ENCODE measurements around the gene COX7A2L.

DNA sequence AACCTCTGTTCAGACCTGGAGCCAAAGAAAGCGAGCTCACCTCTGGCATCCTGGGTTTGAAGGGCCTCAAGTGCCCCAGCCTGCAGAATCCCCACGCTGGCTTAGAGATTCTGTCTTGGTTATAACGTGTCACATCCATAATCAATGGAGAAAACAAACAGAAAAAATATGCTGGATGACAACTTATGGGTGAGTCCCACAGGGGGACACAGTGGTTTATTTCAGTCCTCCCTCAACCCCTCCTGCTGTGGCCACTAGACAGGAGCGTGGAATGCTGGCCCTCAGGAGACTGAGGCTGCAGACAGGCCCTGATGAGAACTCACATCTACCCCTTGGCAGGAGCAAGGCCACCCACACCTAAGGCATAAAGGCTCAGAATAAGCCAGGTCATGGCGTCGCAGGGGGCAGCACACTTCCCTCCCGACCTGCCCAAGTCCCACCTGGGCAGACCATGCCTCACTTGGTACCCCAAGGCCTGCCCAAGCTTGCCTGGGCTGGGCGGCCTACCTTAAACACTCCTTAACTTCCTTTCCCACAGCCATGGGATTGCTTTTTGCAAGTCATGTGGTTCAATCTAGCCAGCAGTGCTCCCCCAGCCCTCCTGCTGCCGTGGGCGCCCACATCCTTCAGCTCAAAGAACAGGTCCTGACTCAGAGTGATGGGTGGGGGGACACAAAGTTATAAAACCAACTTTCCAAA, 19.9 kb downstream of the COX7A2L start:
- TF ChIP-seq, protein P1, sequence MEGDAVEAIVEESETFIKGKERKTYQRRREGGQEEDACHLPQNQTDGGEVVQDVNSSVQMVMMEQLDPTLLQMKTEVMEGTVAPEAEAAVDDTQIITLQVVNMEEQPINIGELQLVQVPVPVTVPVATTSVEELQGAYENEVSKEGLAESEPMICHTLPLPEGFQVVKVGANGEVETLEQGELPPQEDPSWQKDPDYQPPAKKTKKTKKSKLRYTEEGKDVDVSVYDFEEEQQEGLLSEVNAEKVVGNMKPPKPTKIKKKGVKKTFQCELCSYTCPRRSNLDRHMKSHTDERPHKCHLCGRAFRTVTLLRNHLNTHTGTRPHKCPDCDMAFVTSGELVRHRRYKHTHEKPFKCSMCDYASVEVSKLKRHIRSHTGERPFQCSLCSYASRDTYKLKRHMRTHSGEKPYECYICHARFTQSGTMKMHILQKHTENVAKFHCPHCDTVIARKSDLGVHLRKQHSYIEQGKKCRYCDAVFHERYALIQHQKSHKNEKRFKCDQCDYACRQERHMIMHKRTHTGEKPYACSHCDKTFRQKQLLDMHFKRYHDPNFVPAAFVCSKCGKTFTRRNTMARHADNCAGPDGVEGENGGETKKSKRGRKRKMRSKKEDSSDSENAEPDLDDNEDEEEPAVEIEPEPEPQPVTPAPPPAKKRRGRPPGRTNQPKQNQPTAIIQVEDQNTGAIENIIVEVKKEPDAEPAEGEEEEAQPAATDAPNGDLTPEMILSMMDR (IDR thresholded peaks at IDR 0.05; ENCODE audit: control extremely low read depth in 1 of 3, insufficient read depth in 1 of 3, low read depth in 1 of 3, low read length in 3 of 3) = no peak
- TF ChIP-seq POU5F1 (IDR thresholded peaks at IDR 0.05; ENCODE audit: low read depth, low read length) (no peak), CHD2 (IDR thresholded peaks at IDR 0.05; ENCODE audit: low read length) (no peak), SIN3A (conservative IDR thresholded peaks at IDR 0.05 in 1 of 2, IDR thresholded peaks at IDR 0.05 in 1 of 2; ENCODE audit: low read depth in 1 of 2, low read length in 2 of 2) (no peak), YY1 (IDR thresholded peaks at IDR 0.05; ENCODE audit: low read depth, low read length) (no peak), SUZ12 (IDR thresholded peaks at IDR 0.05; ENCODE audit: low read length) (no peak)
- TF ChIP-seq, protein P2, sequence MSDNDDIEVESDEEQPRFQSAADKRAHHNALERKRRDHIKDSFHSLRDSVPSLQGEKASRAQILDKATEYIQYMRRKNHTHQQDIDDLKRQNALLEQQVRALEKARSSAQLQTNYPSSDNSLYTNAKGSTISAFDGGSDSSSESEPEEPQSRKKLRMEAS (IDR thresholded peaks at IDR 0.05) = no peak

Measured in H1 (cell line).